ENCODE results near the gene CCDC186.

Gene CCDC186

GRCh38 chr10:114135476-114135875 lies 38.5 kb downstream of the CCDC186 start:
- TF ChIP-seq, protein P1, sequence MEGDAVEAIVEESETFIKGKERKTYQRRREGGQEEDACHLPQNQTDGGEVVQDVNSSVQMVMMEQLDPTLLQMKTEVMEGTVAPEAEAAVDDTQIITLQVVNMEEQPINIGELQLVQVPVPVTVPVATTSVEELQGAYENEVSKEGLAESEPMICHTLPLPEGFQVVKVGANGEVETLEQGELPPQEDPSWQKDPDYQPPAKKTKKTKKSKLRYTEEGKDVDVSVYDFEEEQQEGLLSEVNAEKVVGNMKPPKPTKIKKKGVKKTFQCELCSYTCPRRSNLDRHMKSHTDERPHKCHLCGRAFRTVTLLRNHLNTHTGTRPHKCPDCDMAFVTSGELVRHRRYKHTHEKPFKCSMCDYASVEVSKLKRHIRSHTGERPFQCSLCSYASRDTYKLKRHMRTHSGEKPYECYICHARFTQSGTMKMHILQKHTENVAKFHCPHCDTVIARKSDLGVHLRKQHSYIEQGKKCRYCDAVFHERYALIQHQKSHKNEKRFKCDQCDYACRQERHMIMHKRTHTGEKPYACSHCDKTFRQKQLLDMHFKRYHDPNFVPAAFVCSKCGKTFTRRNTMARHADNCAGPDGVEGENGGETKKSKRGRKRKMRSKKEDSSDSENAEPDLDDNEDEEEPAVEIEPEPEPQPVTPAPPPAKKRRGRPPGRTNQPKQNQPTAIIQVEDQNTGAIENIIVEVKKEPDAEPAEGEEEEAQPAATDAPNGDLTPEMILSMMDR (IDR thresholded peaks at IDR 0.05; ENCODE audit: insufficient read depth, low read length, poor library complexity, severe bottlenecking): no peak
- Histone ChIP-seq H3K27me3 (replicated peaks; ENCODE audit: control insufficient read depth, insufficient read depth, low read length) (no peaks in the 10 kb centered on the region), H3K36me3 (ENCODE audit: control insufficient read depth, insufficient read depth, low read length) (no peaks in the 10 kb centered on the region; the same call in 1 of the 2 replicates), H3K4me3 (replicated peaks; ENCODE audit: low read depth, low read length) (no peak overlapping the region)
- no peak for DNase-seq (ENCODE audit: extremely low read depth, insufficient read length)

DNA sequence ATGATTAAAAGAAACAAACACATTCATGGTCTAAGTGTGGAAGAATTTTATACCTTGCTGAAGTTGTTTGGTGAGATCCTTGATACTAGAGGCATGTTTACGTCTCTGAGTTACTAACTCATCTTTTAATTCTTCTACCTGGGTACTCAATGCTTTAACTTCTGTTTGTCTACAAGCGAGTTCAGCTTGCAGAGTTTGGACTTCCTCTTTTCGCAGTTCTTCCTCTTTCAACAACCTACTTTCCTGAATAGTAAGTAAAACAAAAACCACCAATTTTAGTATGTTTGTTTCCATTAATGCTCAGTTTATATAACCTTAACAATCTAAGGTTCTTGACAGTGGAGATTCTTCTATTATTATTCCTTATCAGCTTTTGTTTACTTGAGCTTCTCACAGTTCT lies 42.9 kb downstream of the CCDC186 start:
- TF ChIP-seq, protein P1 (IDR thresholded peaks at IDR 0.05; ENCODE audit: insufficient read depth, low read length, poor library complexity, severe bottlenecking): no peak
- H3K36me3 ChIP-seq (ENCODE audit: control insufficient read depth, insufficient read depth, low read length): no peaks in the 10 kb centered on the region; the same call in 1 of the 2 replicates
- no peaks in the 10 kb centered on the region for H3K27me3 ChIP-seq (replicated peaks; ENCODE audit: control insufficient read depth, insufficient read depth, low read length)
- H3K4me3 ChIP-seq (replicated peaks; ENCODE audit: low read depth, low read length): no peak overlapping the region
- DNase-seq (ENCODE audit: extremely low read depth, insufficient read length): peak; percentile 14

- H3K4me3 ChIP-seq (replicated peaks; ENCODE audit: low read depth, low read length): no peak overlapping the region
- DNase-seq (ENCODE audit: extremely low read depth, insufficient read length): no peak
These were observed 53.0 kb downstream of the CCDC186 start for GRCh38 chr10:114121031-114121430.

DNA sequence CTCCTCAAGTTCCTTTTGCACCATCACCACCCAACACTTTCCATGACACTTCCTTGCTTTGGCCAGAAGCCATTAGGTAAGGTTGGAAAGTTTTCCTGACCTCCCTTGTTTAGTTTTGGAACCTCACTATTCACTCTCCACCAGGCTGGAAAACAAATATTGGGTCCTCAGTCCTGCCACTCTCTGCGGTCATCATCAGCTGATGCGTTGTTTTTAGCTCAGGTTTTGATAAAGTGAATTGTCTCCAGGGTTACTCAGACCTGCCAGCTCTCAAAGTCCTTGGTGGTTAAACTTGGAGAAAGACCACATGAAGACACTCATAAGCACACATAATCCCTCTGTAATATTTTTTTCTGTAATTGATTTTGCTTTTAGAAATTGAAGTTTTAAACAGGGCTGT lies 55.5 kb downstream of the CCDC186 start:
- no peaks in the 10 kb centered on the region for H3K36me3 ChIP-seq (ENCODE audit: control insufficient read depth, insufficient read depth, low read length)
- H3K27me3 ChIP-seq (replicated peaks; ENCODE audit: control insufficient read depth, insufficient read depth, low read length): no peaks in the 10 kb centered on the region
- H3K4me3 ChIP-seq (replicated peaks; ENCODE audit: low read depth, low read length): no peak overlapping the region
- TF ChIP-seq, protein P1 (IDR thresholded peaks at IDR 0.05; ENCODE audit: insufficient read depth, low read length, poor library complexity, severe bottlenecking): no peak
- DNase-seq (ENCODE audit: extremely low read depth, insufficient read length): no peak

More at GRCh38 chr10:114121031-114121430, 53.0 kb downstream of the CCDC186 start:
- Histone ChIP-seq H3K36me3 (ENCODE audit: control insufficient read depth, insufficient read depth, low read length) (peaks cover 4% of the 10 kb centered on the region), H3K27me3 (replicated peaks; ENCODE audit: control insufficient read depth, insufficient read depth, low read length) (no peaks in the 10 kb centered on the region)
- TF ChIP-seq, protein P1 (IDR thresholded peaks at IDR 0.05; ENCODE audit: insufficient read depth, low read length, poor library complexity, severe bottlenecking): no peak

DNA sequence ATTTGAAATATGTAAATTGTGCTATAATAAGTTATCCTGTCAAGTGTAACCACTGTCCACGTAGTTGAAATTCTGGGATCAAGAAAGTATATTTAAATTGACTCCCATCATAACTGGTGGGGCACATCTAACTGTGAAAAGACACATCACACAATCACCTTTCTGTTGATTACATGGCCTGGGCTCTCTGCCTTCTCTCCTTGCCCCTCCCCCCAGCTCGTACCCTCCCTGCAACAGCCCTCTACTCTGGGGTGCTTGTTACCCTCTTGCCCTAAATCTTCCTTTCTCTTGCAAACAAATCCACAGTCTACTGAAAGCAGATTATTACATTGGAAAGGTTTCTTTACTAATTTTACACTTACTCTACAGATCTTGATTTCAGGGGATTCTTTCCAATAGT lies 56.3 kb downstream of the CCDC186 start:
- H3K27me3 ChIP-seq (replicated peaks; ENCODE audit: control insufficient read depth, insufficient read depth, low read length): no peaks in the 10 kb centered on the region
- no peak for DNase-seq (ENCODE audit: extremely low read depth, insufficient read length)
- TF ChIP-seq, protein P1 (IDR thresholded peaks at IDR 0.05; ENCODE audit: insufficient read depth, low read length, poor library complexity, severe bottlenecking): no peak
- H3K36me3 ChIP-seq (ENCODE audit: control insufficient read depth, insufficient read depth, low read length): no peaks in the 10 kb centered on the region
- H3K4me3 ChIP-seq (replicated peaks; ENCODE audit: low read depth, low read length): no peak overlapping the region
